GM21576 (cell line): ENCODE results near the gene NF2.
"Not testable (repeated sequence)": the region's sequence is repeated elsewhere in the genome, so short reads cannot be mapped to it uniquely, and the experiment has no call there.

Experiments
- ATAC-seq: cut with Tn5 transposase; IDR thresholded peaks from one replicate; pipeline ENCODE4 v1.9.1; 2021; ENCODE audit warnings: mild to moderate bottlenecking, moderate library complexity; ENCODE audit not compliant: unreplicated experiment

The NF2 gene

GRCh38 chr22:29594447-29594846 is 9.0 kb upstream of the NF2 start:
- not testable (repeated sequence) for ATAC-seq

- no peak for ATAC-seq
Measured at GRCh38 chr22:29596408-29596807, 7.0 kb upstream of the NF2 start.

GRCh38 chr22:29597871-29598683 is 5.4 kb upstream of the NF2 start:
- not testable (repeated sequence) for ATAC-seq

GRCh38 chr22:29598684-29599020 is 4.8 kb upstream of the NF2 start:
- ATAC-seq, result no peak

GRCh38 chr22:29604076-29604360 is 585 bp downstream of the NF2 start:
- ATAC-seq, result no peak

- ATAC-seq, result no peak
Measured at GRCh38 chr22:29605527-29605850, 2.1 kb downstream of the NF2 start.

GRCh38 chr22:29606320-29606719 is 2.9 kb downstream of the NF2 start:
- ATAC-seq, result no peak

GRCh38 chr22:29607426-29607825 is 4.0 kb downstream of the NF2 start:
- ATAC-seq, result no peak

GRCh38 chr22:29609139-29609538 is 5.7 kb downstream of the NF2 start:
- ATAC-seq, result no peak

- ATAC-seq, result no peak
Measured at GRCh38 chr22:29610780-29611179, 7.3 kb downstream of the NF2 start.

GRCh38 chr22:29615705-29616327 is 12.4 kb downstream of the NF2 start:
- ATAC-seq, result no peak

- no peak for ATAC-seq
Measured at GRCh38 chr22:29617922-29618629, 14.6 kb downstream of the NF2 start.

- ATAC-seq, result no peak
Measured at GRCh38 chr22:29621761-29622526, 18.5 kb downstream of the NF2 start.

GRCh38 chr22:29623059-29623458 is 19.6 kb downstream of the NF2 start:
- no peak for ATAC-seq

- ATAC-seq, result no peak
Measured at GRCh38 chr22:29623553-29624169, 20.2 kb downstream of the NF2 start.

GRCh38 chr22:29625090-29625825 is 21.8 kb downstream of the NF2 start:
- no peak for ATAC-seq

- ATAC-seq, result no peak
Measured at GRCh38 chr22:29626497-29627195, 23.2 kb downstream of the NF2 start.

GRCh38 chr22:29627196-29627535 is 23.7 kb downstream of the NF2 start:
- no peak for ATAC-seq

- no peak for ATAC-seq
Measured at GRCh38 chr22:29628996-29629902, 25.8 kb downstream of the NF2 start.
